GM12865 (cell line): Measurements from ENCODE around the gene DNAH17.

Experiments used
- DNase-seq: peaks from one replicate; pipeline ENCODE4 v3.0.0; 2010; ENCODE audit warnings: low read depth
- H3K4me3 ChIP-seq: 2 replicates; pipeline ENCODE4 v1.5.1; 2011; ENCODE audit warnings: mild to moderate bottlenecking, low read depth, low read length, control low read depth
- CTCF ChIP-seq: IDR thresholded peaks from 2 replicates; pipeline ENCODE4 v1.5.1; 2011; ENCODE audit warnings: low read length, control low read depth, low read depth, inconsistent platforms; ENCODE audit not compliant: insufficient read depth; ENCODE audit errors: missing control alignments

DNAH17 gene

GRCh38 chr17:78444392-78444791 is 132.8 kb downstream of the DNAH17 start:
- DNase-seq: no peak
- no peak for TF ChIP-seq CTCF
- no peak overlapping the region for H3K4me3 ChIP-seq

- TF ChIP-seq CTCF: no peak
- DNase-seq: no peak
- H3K4me3 ChIP-seq: no peak overlapping the region
Observed at GRCh38 chr17:78442648-78443218, 134.5 kb downstream of the DNAH17 start.

- no peak for TF ChIP-seq CTCF
- H3K4me3 ChIP-seq: no peak overlapping the region
- no peak for DNase-seq
Observed at GRCh38 chr17:78441271-78441971, 135.8 kb downstream of the DNAH17 start.

- TF ChIP-seq CTCF: no peak
- DNase-seq: no peak
- H3K4me3 ChIP-seq: no peak overlapping the region
Observed at GRCh38 chr17:78438694-78439325, 138.4 kb downstream of the DNAH17 start.

- no peak overlapping the region for H3K4me3 ChIP-seq
- TF ChIP-seq CTCF: no peak
- no peak for DNase-seq
Observed at GRCh38 chr17:78438271-78438691, 138.9 kb downstream of the DNAH17 start.

- no peak overlapping the region for H3K4me3 ChIP-seq
- no peak for TF ChIP-seq CTCF
- DNase-seq: no peak
Observed at GRCh38 chr17:78437508-78438169, 139.6 kb downstream of the DNAH17 start.
